ENCODE data around the gene PDCD1LG2.

DNA sequence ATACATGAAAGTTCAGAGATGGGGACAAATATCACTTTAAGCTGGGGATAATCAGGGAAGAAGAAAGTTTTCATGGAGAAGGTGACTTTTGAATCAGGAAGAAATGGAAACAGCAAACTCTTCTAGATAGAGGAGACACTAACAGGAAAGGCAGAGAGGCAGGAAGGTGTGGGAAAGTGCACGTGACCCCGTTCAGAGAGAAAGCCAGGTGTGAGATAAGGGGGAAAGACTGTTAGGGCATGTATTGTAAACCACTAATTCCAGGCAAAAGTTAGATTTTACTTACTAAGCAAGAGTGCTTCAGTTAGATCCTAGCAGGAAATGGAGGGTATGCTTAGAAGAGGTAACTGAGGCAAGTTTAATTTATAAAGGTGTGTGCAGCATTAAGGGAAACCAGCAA is 58.5 kb downstream of the PDCD1LG2 start:
- TF ChIP-seq CTCF (conservative IDR thresholded peaks at IDR 0.05; ENCODE audit: low read depth, low read length) = no peak
- no peak for TF ChIP-seq EZH2 (IDR thresholded peaks at IDR 0.05; ENCODE audit: borderline replicate concordance, low read depth, low read length, poor library complexity, severe bottlenecking)
